Transverse colon (tissue), 4 donors: ENCODE measurements around the gene CCDC69.

Experiments
- CTCF ChIP-seq, 5 experiments: fragments of 200-600 bp in 3 of 5; fragments of 450-650 bp in 2 of 5; sonication (generic) in 3 of 5; IDR thresholded peaks; 1 replicate in 2 of 5; 2 replicates in 3 of 5; pipeline ENCODE4 v1.5.1; 2016 to 2017; ENCODE audit warnings: antibody characterized with exemption in 5 of 5, inconsistent platforms in 3 of 5, mild to moderate bottlenecking in 2 of 5, moderate library complexity in 1 of 5
- POLR2A ChIP-seq: fragments of 450-650 bp; IDR thresholded peaks from one replicate; pipeline ENCODE4 v1.6.1; 2016; ENCODE audit warnings: antibody characterized with exemption, mild to moderate bottlenecking, moderate library complexity
- POLR2AphosphoS5 ChIP-seq, 3 donors: sonication (generic); formaldehyde crosslinking; IDR thresholded peaks; one replicate each; pipeline ENCODE4 v1.6.1; 2016; ENCODE audit warnings: antibody characterized with exemption in 3 of 3

- TF ChIP-seq CTCF (IDR thresholded peaks at IDR 0.05), result no peak
- no peak for TF ChIP-seq POLR2AphosphoS5 (IDR thresholded peaks at IDR 0.05)
- TF ChIP-seq POLR2A, result no peak
Observed at GRCh38 chr5:151174612-151175101, 49.2 kb downstream of the CCDC69 start.
